Coronary artery (tissue), 2 donors: ENCODE results near the gene FARP2.

Experiments used
- DNase-seq: peaks from one replicate; pipeline ENCODE4 v3.0.0-alpha.2; 2017; ENCODE audit warnings: low spot score
- H3K27ac ChIP-seq, 2 donors: fragments of 200-600 bp; sonication (generic); one replicate each; pipeline ENCODE4 v1.5.1; 2016 to 2019
- H3K4me3 ChIP-seq: fragments of 200-600 bp; sonication (generic); 2 replicates; pipeline ENCODE4 v1.5.1; 2016; ENCODE audit warnings: mild to moderate bottlenecking, moderate library complexity
- TF ChIP-seq, protein P1 (sequence below): fragments of 200-600 bp; sonication (generic); IDR thresholded peaks from one replicate; pipeline ENCODE4 v1.5.1; 2019; ENCODE audit warnings: antibody characterized with exemption

The FARP2 gene

DNA sequence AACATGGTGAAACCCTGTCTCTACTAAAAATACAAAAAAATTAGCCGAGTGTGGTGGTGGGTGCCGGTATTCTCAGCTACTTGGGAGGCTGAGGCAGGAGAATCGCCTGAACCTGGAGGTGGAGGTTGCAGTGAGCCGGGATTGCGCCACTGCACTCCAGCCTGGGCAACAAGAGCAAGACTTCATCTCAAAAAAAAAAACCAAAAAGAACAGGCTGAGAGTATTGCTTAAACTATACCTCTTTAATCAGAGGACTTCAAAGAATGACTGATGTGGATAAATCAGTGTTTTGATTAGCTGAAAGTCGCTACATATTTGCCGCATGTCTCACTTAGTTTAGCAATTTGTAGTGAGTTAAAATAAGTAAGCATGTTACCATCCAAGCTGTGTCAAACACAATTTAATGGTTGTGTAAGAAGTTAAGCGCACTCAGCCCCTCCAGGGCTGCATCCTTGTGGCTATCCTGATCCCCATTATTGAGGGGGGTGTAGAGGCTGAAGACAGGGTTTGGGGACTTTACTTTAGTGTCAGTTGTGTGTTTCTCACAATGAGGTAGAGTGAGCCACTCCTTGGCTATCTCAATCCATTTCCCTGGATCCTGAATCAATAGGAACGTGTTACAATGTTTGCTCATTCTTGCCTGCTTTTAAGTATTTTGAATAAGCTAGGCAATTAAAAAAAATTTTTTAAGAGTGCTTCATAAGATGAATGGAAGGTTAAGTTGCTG is 11.0 kb upstream of the FARP2 start:
- no peak for DNase-seq
- no peak overlapping the region for H3K4me3 ChIP-seq
- TF ChIP-seq, protein P1, sequence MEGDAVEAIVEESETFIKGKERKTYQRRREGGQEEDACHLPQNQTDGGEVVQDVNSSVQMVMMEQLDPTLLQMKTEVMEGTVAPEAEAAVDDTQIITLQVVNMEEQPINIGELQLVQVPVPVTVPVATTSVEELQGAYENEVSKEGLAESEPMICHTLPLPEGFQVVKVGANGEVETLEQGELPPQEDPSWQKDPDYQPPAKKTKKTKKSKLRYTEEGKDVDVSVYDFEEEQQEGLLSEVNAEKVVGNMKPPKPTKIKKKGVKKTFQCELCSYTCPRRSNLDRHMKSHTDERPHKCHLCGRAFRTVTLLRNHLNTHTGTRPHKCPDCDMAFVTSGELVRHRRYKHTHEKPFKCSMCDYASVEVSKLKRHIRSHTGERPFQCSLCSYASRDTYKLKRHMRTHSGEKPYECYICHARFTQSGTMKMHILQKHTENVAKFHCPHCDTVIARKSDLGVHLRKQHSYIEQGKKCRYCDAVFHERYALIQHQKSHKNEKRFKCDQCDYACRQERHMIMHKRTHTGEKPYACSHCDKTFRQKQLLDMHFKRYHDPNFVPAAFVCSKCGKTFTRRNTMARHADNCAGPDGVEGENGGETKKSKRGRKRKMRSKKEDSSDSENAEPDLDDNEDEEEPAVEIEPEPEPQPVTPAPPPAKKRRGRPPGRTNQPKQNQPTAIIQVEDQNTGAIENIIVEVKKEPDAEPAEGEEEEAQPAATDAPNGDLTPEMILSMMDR = no peak
- H3K27ac ChIP-seq = no peak overlapping the region

- TF ChIP-seq, protein P1 = no peak
- DNase-seq = no peak
- no peak overlapping the region for H3K27ac ChIP-seq
Measured at GRCh38 chr2:241349941-241350340, 6.1 kb upstream of the FARP2 start.

DNA sequence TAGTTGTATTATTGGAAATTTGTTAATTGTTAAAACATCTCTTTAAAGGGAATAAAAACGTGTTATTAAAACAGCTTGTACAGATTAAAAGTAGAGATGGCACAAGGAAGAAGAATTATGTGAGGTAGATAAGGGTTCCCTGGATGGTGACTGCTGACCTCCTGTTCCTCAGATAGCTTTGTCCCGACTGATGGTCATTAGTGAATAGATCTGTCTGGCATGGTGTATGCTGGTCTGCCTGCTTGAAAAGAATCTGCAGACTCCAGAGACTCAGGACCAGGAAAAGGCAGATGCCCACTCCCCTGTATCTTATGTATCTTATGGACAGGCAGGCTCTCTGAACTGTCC is 5.6 kb upstream of the FARP2 start:
- TF ChIP-seq, protein P1 = no peak
- DNase-seq = no peak
- Histone ChIP-seq H3K27ac (no peak overlapping the region), H3K4me3 (no peak overlapping the region)

More at GRCh38 chr2:241349941-241350340, 6.1 kb upstream of the FARP2 start:
- no peak overlapping the region for H3K4me3 ChIP-seq

- TF ChIP-seq, protein P1 = no peak
- Histone ChIP-seq H3K4me3 (no peak overlapping the region), H3K27ac (no peak overlapping the region)
- no peak for DNase-seq
Measured at GRCh38 chr2:241350878-241351639, 5.0 kb upstream of the FARP2 start.

GRCh38 chr2:241351640-241352031 is 4.4 kb upstream of the FARP2 start:
- DNase-seq = no peak
- TF ChIP-seq, protein P1 = no peak
- no peak overlapping the region for H3K4me3 ChIP-seq
- H3K27ac ChIP-seq = no peak overlapping the region

DNA sequence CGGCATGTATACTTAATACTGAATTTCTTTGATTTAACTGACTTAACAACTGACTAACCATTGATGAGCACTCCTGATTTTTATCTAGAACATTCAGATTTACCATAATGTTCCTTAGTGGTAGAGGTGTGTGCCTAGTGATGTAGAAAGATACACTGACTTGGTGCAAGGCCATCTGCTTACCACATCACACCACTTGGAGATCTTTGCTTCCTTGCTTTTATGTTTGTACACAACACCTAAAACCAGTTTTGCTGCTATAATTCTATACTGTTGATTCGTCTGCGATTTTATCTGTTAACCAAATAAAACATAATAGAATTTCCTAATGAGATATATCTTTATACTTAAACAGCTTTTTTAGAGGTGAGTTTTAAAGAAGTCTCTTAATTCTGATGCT is 3.9 kb upstream of the FARP2 start:
- Histone ChIP-seq H3K4me3 (no peak overlapping the region), H3K27ac (no peak overlapping the region)
- TF ChIP-seq, protein P1 = no peak
- no peak for DNase-seq
